AG10803 (cell line): ENCODE data around the gene CYTH3.

Experiments
- DNase-seq: peaks from one replicate; pipeline ENCODE4 v3.0.0; 2010; ENCODE audit warnings: low read depth
- H3K4me3 ChIP-seq: 2 replicates; pipeline ENCODE4 v1.5.1; 2011; ENCODE audit warnings: mild to moderate bottlenecking, low read length, control low read depth
- TF ChIP-seq, protein P1 (sequence below): conservative IDR thresholded peaks from 2 replicates; pipeline ENCODE4 v1.5.1; 2011; ENCODE audit warnings: mild to moderate bottlenecking, low read length, control low read depth, inconsistent platforms

The CYTH3 gene

DNA sequence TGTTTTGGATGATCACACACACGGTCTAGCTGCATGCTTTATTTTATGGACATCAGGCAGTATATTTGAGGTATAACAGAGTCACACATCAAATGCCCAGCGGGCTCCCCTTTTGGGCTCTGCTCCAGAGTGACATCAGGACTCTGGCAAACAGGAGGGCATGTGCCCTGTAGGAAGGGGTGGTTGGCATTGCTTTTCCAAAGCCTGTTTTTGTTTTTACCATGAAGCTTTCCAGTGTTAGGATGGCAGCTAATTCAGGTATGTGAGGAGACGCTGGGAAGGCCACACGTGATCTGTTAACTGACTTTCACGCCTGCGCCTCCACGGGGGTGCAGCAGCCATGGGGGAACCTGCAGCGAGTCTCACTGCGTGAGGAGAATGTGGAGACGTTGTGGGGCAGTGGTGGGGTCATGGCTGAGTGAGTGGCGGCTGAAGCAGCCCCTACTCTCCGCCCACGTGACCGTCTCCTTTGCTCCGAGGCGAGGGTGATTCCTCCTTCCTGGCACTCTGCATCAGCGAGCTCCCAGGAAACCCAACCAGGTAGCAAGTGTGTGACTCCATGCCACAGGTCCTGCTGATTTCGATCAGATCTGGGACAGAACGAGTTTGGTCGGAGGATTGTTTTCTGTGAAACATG is 123.6 kb downstream of the CYTH3 start:
- TF ChIP-seq, protein P1, sequence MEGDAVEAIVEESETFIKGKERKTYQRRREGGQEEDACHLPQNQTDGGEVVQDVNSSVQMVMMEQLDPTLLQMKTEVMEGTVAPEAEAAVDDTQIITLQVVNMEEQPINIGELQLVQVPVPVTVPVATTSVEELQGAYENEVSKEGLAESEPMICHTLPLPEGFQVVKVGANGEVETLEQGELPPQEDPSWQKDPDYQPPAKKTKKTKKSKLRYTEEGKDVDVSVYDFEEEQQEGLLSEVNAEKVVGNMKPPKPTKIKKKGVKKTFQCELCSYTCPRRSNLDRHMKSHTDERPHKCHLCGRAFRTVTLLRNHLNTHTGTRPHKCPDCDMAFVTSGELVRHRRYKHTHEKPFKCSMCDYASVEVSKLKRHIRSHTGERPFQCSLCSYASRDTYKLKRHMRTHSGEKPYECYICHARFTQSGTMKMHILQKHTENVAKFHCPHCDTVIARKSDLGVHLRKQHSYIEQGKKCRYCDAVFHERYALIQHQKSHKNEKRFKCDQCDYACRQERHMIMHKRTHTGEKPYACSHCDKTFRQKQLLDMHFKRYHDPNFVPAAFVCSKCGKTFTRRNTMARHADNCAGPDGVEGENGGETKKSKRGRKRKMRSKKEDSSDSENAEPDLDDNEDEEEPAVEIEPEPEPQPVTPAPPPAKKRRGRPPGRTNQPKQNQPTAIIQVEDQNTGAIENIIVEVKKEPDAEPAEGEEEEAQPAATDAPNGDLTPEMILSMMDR: no peak
- H3K4me3 ChIP-seq: no peak overlapping the region
- DNase-seq: no peak

DNA sequence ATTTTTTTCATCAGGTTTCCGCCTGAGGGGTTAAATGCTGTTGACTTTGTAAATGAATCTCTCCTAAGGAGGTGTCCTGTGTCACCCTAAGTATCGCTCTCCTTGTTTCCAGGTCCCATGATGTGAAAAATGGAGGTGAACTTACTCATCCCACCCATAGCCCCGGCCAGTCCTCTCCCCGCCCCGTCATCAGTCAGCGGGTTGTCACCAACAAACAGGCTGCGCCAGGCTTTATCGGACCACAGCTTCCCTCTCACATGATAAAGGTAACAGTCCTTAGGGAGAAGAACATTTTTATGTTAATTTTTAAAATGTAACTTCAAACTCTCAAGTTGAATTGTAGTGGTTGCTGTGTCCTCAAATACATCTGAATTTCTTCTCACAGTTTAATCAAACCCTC is 124.8 kb downstream of the CYTH3 start:
- H3K4me3 ChIP-seq: no peak overlapping the region
- no peak for DNase-seq
- TF ChIP-seq, protein P1: no peak

DNA sequence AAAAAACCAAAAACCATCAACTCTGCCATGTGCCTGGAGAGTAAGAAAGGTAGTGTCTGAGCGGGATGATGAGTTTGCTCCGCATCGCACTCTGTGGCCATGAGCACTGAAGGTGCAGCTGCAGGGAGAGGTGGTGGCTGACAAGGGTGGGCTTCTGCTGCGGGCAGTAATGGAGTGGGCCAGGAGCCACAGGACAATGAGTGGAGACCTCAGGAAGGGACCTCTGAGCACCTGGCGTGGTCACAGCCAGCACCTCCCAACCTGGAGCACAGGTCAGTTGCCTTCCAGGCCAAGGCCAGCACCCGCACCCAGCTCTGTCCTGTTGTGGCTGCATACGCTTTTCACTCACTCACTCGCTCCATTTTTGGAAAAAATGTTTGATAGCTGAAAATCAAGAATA is 125.8 kb downstream of the CYTH3 start:
- TF ChIP-seq, protein P1: no peak
- DNase-seq: no peak

DNA sequence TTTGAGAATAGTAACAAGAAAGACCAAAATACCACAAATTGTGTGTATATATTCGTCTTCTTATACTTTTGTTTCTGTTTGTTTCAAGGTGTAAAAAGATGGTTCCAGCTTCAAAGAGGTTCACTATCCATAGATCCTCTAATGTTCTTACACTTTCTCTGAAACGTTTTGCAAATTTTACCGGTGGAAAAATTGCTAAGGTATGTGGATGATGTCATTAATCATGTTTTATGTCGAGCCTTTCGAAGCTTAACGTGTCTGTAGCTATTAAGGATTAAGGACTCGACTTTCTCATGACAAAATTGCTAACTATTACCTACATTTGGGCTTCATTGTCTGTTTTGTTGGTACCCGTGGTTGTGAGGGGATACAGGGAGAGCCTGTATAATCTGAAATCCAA is 128.4 kb downstream of the CYTH3 start:
- H3K4me3 ChIP-seq: no peak overlapping the region

More for the DNA sequence above, 125.8 kb downstream of the CYTH3 start:
- H3K4me3 ChIP-seq: no peak overlapping the region

DNA sequence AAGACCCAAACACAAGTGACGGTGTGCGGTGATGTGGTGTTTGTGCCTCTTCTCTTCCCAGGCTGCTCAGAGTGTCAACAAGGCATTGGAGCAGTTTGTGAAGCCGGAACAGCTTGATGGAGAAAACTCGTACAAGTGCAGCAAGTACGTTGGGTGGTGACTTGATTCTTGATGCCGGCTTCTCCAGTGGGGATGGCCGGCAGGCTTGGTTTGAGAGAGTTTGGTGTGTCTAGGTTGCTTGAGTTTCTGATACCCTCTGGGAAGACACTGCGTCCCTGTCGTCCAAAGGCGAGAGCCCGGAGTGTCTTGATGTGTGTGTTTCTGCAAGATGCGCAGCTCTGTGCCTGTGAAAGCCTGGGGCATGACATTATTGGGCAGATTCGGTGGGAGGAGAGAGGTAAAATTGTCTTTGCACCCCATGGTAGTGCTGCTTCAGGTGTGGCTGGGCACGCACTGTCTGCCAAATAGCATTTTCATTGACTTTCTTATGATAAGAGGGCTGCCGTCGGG is 129.5 kb downstream of the CYTH3 start:
- TF ChIP-seq, protein P1: no peak

More for the DNA sequence above, 128.4 kb downstream of the CYTH3 start:
- no peak for DNase-seq
- TF ChIP-seq, protein P1: no peak

DNA sequence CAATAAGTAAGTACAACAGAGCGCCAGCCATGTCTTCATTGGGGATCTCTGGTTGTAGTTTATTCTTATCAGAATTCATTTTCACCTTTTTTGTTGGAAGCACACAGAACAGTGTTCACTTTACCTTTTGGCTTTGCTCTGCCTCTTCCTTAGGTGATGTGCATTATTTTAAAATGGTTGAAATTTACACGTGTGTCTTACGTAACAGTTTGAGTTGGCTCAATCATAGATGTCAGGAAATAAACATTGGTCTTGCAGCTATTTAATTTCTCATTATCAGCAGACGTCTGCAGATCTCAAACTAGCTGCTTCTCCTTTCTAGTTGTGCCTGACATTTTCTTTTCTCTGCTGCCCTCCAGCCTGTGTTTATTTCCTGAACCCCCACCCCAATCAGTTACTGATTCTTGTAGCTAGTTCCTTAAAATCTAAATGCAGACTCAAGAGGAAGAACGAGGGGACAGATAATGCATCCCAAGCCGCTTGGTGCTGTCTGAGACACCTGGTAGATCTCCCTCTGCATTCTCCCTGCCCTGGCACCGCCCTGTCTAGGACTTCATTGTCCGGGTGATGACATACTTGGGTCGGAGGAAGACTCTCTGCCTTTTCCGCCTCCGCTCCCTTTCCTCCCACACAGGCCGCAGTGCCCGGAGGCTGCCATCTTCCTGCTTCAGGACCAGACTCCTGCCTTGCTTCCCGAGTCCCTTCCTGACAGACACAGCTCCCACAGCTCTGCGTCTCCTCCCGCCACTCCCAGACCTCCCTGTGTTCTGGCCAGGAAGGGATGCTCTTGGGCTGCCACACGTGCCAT is 133.0 kb downstream of the CYTH3 start:
- DNase-seq: no peak
- H3K4me3 ChIP-seq: no peak overlapping the region
- TF ChIP-seq, protein P1: no peak

More for the DNA sequence above, 129.5 kb downstream of the CYTH3 start:
- DNase-seq: no peak
- no peak overlapping the region for H3K4me3 ChIP-seq
